Transverse colon (tissue), 4 donors: ENCODE data around the gene C22orf31. TPM values are rescaled to one million over a fixed set of nuclear protein-coding genes. Genes with fewer than 3 reads are reported as not detected.
A peak's percentile ranks its signal among the peaks of the same experiment; 100 is the strongest.

Experiments
- DNase-seq: peaks from one replicate; pipeline ENCODE4 v3.0.0-alpha.2; 2019
- H3K27ac ChIP-seq, 4 donors: fragments of 200-600 bp; sonication (generic); 2 replicates each; pipeline ENCODE4 v1.5.1; 2016 to 2018; ENCODE audit warnings: inconsistent platforms in 4 of 4
- H3K27me3 ChIP-seq: fragments of 200-600 bp; sonication (generic); 2 replicates; pipeline ENCODE4 v1.5.1; 2017; ENCODE audit warnings: inconsistent platforms
- H3K36me3 ChIP-seq, 4 donors: fragments of 200-600 bp; sonication (generic); 2 replicates each; pipeline ENCODE4 v1.5.1; 2017 to 2019; ENCODE audit warnings: inconsistent platforms in 4 of 4
- H3K4me1 ChIP-seq, 4 donors: fragments of 200-600 bp; sonication (generic); 2 replicates each; pipeline ENCODE4 v1.5.1; 2017 to 2020; ENCODE audit warnings: inconsistent platforms in 4 of 4
- H3K4me3 ChIP-seq, 4 donors: fragments of 200-600 bp; sonication (generic); 1 replicate in 1 of 4; 2 replicates in 3 of 4; pipeline versions ENCODE4 v1.5.1 to v1.6.1; 2017 to 2019; ENCODE audit warnings: inconsistent platforms in 4 of 4
- H3K9me3 ChIP-seq, 2 donors: fragments of 200-600 bp; sonication (generic); 2 replicates each; pipeline ENCODE4 v1.5.1; 2017 to 2019; ENCODE audit warnings: inconsistent platforms in 2 of 2
- EP300 ChIP-seq: sonication (generic); formaldehyde crosslinking; IDR thresholded peaks from one replicate; pipeline ENCODE4 v1.6.1; 2017; ENCODE audit warnings: antibody characterized with exemption, low read depth
- POLR2A ChIP-seq: fragments of 450-650 bp; IDR thresholded peaks from one replicate; pipeline ENCODE4 v1.6.1; 2016; ENCODE audit warnings: antibody characterized with exemption, mild to moderate bottlenecking, moderate library complexity
- POLR2AphosphoS5 ChIP-seq, 3 donors: sonication (generic); formaldehyde crosslinking; IDR thresholded peaks; one replicate each; pipeline ENCODE4 v1.6.1; 2016; ENCODE audit warnings: antibody characterized with exemption in 3 of 3
- WGBS, 2 donors: methylation state at CpG; one replicate each; pipeline ENCODE4 v1.1.5; 2018; ENCODE audit warnings: low coverage in 1 of 2; 5-methylcytosine and 5-hydroxymethylcytosine counted together
- in situ Hi-C, 4 donors: fragments of 200-750 bp; cut with MboI; loops; one replicate each; pipeline versions ENCODE4 v1.15.0 to v1.15.1; 2017; ENCODE audit warnings: low sequenced_read_pairs in 3 of 4, low pct_ligation_motif_present in 1 of 4, low pct_unique_long_range_greater_than_20kb in 1 of 4
- intact Hi-C: fragments of 100-400 bp; cut with DNase I; formaldehyde crosslinking; loops from one replicate; pipeline ENCODE4 v1.15.1; 2023; ENCODE audit warnings: low total_unique reads
- total RNA-seq, 4 donors: library from RNA; depleted of rRNA; stranded (reverse); fragments of >200 nt; gene quantifications; one replicate each; pipeline ENCODE4 v1.1.0, GENCODE V29; 2016
- TF ChIP-seq, protein P1 (sequence below), 5 experiments: fragments of 200-600 bp in 3 of 5; fragments of 450-650 bp in 2 of 5; sonication (generic) in 3 of 5; IDR thresholded peaks; 1 replicate in 2 of 5; 2 replicates in 3 of 5; pipeline ENCODE4 v1.5.1; 2016 to 2017; ENCODE audit warnings: antibody characterized with exemption in 5 of 5, inconsistent platforms in 3 of 5, mild to moderate bottlenecking in 2 of 5, moderate library complexity in 1 of 5

Gene C22orf31
- total RNA-seq, 4 donors from 2014 or later: not detected

DNA sequence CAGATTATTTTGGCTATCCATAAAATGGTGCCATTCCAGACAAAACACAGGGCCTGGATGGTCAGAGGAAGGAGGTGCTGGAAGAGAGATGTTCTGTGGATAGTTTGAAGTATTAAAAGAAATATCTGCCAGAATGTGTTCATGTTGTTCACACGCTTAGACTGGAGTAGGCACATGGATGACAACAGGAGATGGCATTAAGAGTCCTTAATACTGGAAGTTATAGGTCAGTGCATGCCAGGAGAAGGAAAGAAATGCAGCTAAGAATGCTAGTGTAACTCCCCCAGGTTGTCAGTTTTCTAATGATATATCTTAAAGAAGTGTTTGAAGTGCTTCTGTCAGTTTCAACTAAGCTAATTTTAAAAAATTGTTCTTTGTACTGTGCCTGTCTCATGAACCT is 31.4 kb upstream of the C22orf31 start:
- DNase-seq: no peak
- Histone ChIP-seq H3K4me1 (peaks cover 0 to 19% (median 10%) of the 10 kb centered on the region in 4 donors), H3K36me3 (no peaks in the 10 kb centered on the region), H3K27ac (peak overlapping the region; percentile 11 to 52 (median 34)), H3K9me3 (no peaks in the 10 kb centered on the region), H3K27me3 (no peaks in the 10 kb centered on the region), H3K4me3 (no peak overlapping the region)
- in situ Hi-C loops: no loop called here
- TF ChIP-seq EP300 (no peak), POLR2A (no peak), POLR2AphosphoS5 (IDR thresholded peaks at IDR 0.05) (no peak)
- TF ChIP-seq, protein P1, sequence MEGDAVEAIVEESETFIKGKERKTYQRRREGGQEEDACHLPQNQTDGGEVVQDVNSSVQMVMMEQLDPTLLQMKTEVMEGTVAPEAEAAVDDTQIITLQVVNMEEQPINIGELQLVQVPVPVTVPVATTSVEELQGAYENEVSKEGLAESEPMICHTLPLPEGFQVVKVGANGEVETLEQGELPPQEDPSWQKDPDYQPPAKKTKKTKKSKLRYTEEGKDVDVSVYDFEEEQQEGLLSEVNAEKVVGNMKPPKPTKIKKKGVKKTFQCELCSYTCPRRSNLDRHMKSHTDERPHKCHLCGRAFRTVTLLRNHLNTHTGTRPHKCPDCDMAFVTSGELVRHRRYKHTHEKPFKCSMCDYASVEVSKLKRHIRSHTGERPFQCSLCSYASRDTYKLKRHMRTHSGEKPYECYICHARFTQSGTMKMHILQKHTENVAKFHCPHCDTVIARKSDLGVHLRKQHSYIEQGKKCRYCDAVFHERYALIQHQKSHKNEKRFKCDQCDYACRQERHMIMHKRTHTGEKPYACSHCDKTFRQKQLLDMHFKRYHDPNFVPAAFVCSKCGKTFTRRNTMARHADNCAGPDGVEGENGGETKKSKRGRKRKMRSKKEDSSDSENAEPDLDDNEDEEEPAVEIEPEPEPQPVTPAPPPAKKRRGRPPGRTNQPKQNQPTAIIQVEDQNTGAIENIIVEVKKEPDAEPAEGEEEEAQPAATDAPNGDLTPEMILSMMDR (IDR thresholded peaks at IDR 0.05): no peak
- intact Hi-C loops: no loop called here
- WGBS, 2 donors: 86 to 92% methylated on average over 1 of the region's 1 CpG

DNA sequence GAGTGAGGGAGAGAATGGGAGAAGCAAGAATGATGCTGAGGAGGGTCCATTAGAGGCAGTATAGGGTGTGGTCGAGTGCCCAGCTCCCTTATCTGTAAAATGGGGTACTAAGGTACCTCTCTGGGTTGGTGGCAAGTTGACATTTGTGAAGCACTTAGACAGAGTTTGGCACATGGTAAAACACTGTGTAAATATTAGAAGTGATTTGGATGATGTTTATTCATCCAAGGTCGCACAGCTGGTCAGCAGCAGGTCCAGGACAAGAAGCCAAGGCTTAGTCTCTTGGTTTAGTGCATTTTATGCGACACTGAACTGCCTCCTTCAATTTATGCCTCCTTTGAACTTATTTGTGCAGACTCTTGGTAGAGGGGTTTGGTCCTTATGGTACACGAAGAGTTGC is 30.6 kb upstream of the C22orf31 start:
- peak overlapping the region in 1 of 4 donors; percentile 11 for H3K27ac ChIP-seq
- intact Hi-C loops (no loop called here), in situ Hi-C loops (no loop called here)
- DNase-seq: no peak
- H3K27me3 ChIP-seq: no peaks in the 10 kb centered on the region
- 59 to 71% methylated on average over 1 to 4 of the region's 4 CpGs for WGBS, 2 donors
- TF ChIP-seq POLR2A: no peak
- TF ChIP-seq, protein P1 (IDR thresholded peaks at IDR 0.05): no peak
- no peak for TF ChIP-seq POLR2AphosphoS5 (IDR thresholded peaks at IDR 0.05)
- no peak for TF ChIP-seq EP300
- no peaks in the 10 kb centered on the region for H3K36me3 ChIP-seq
- peaks cover 0 to 19% (median 10%) of the 10 kb centered on the region in 4 donors for H3K4me1 ChIP-seq
- no peak overlapping the region for H3K4me3 ChIP-seq
- H3K9me3 ChIP-seq: no peaks in the 10 kb centered on the region

GRCh38 chr22:29090039-29090438 is 28.4 kb upstream of the C22orf31 start:
- intact Hi-C loops (no loop called here), in situ Hi-C loops (no loop called here)
- Histone ChIP-seq H3K9me3 (no peaks in the 10 kb centered on the region), H3K27ac (no peak overlapping the region), H3K4me1 (peaks cover 0 to 19% (median 10%) of the 10 kb centered on the region in 4 donors), H3K4me3 (no peak overlapping the region), H3K36me3 (no peaks in the 10 kb centered on the region), H3K27me3 (no peaks in the 10 kb centered on the region)
- no peak for DNase-seq
- 67 to 79% methylated on average over 2 to 3 of the region's 3 CpGs for WGBS, 2 donors
- TF ChIP-seq POLR2A (no peak), POLR2AphosphoS5 (IDR thresholded peaks at IDR 0.05) (no peak), EP300 (no peak)
- TF ChIP-seq, protein P1 (IDR thresholded peaks at IDR 0.05): no peak

DNA sequence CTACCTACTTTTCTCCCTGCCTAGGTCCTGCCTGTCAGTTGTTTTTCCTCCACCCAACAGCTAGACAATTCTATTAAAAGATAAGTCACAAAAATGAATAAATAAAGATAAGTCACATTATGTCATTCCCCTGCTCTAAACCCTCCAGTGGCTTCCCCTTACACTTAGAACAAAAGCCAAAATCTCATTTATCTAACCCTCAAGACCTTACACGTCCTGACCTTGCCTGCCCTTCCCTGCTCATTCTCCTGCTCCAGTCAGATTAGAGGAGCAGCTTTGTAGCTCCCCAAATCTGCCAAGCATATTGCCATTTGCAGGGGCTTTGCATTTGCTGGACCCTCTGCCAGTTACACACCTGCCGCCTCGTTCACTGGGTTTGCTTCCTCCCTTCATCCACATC is 27.9 kb upstream of the C22orf31 start:
- H3K36me3 ChIP-seq: no peaks in the 10 kb centered on the region
- no peak overlapping the region for H3K4me3 ChIP-seq
- TF ChIP-seq EP300 (no peak), POLR2AphosphoS5 (IDR thresholded peaks at IDR 0.05) (no peak), POLR2A (no peak)
- TF ChIP-seq, protein P1 (IDR thresholded peaks at IDR 0.05): no peak
- WGBS, 2 donors: 14 to 64% methylated on average over 1 to 3 of the region's 3 CpGs
- no peaks in the 10 kb centered on the region for H3K9me3 ChIP-seq
- peaks cover 0 to 19% (median 10%) of the 10 kb centered on the region in 4 donors for H3K4me1 ChIP-seq
- no peak for DNase-seq
- no peak overlapping the region for H3K27ac ChIP-seq
- no peaks in the 10 kb centered on the region for H3K27me3 ChIP-seq
- intact Hi-C loops (no loop called here), in situ Hi-C loops (no loop called here)
